Stimulated activated CD4-positive, alpha-beta T cell treated with anti-CD3 and anti-CD28 coated beads, Interleukin-4, amount 100 ng/mL, for 1 hour (primary cell): ENCODE results near the gene RUFY4.

Experiments used
- DNase-seq: peaks from one replicate; pipeline ENCODE4 v3.0.0-alpha.2; 2020

The RUFY4 gene, protein sequence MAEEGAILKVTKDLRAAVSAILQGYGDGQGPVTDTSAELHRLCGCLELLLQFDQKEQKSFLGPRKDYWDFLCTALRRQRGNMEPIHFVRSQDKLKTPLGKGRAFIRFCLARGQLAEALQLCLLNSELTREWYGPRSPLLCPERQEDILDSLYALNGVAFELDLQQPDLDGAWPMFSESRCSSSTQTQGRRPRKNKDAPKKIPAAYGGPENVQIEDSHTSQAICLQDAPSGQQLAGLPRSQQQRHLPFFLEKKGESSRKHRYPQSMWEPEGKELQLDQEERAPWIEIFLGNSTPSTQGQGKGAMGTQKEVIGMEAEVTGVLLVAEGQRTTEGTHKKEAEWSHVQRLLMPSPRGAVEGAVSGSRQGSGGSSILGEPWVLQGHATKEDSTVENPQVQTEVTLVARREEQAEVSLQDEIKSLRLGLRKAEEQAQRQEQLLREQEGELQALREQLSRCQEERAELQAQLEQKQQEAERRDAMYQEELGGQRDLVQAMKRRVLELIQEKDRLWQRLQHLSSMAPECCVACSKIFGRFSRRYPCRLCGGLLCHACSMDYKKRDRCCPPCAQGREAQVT

DNA sequence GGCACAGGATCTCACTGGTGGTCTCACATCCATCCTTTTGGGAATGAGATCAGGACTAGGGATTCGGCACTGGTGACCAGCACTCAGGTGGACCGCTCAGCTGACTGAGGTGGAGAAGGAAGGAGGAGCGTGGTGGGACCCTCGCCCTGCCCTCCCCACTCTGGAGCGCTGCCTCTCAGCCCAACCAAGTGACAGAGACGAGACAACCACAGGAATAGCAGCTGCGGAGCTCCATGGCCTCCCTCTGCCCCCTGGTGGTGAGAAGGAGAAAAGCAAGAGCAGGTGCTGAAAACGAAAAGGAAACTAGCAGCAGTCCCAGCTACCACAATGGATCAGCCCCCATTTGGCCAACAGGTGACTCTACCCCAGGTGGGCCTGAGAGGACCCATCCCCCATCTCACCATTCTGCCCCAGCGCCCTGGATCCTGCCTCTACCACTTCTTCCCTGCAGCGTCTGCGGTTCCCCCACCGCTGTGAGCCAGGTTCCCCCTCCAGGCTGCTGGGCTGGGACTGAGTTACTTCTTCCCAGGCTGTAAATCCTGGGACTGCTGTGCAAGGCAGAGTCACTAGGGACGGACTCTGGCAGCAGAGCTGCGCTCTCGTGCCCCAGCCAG lies at the start of gene RUFY4:
Gene RUFY4, plus strand, starts transcription at position 533 of the 614 bp plus-strand sequence. CDS start 1,353 bp downstream, outside the sequence.
- DNase-seq = peak; percentile 56

DNA sequence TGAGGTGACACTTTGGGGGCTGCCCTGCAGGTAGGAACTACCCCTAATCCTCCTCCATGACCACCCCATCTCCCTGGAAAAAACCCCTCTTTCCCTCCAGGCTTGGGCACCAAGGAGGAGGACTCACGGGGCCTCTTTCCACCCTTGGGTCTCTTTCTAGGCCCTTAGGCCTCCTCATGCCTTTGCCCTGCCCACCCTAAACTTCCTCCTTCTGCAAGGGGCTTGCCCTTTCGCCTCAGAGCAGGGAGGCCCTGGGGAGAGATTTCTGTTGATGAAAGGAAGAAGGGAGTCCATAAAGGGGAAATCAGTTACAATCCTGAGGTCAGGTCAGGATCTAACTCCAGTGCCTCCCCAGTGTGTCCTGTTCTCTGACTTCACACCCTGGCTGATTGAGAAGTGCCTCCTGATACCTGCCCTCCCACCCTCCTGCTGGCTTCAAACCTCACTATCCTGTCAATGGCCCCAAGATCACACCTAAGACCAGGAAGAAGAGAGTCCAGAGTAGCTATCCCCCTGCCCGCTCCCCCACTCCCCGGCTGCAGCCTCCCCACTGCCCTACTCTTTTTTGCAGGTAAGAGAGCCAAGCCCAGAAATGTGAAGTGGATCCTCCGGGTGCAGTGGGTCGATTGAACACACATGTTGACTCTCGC lies 49.5 kb upstream of the RUFY4 start:
- no peak for DNase-seq

DNA sequence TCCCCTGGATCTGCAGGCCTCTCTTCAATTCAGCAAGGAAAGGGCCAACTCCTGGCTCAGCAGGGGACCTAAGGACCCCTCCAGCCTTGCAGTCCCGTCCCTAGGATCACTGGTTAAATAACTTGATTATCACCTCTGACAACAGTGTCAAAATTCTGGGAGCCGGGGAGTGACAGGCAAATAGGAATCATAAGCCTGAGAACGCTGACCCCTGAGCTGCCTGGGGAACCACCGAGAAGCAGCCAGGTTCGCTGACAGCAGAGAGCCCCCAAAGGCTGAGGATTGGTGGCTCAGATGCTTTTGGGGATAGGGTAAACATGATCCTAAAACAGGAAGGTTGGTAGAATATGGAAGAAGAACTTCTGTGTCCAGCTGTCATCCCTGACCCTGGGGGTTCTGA lies 48.8 kb upstream of the RUFY4 start:
- DNase-seq = no peak

DNA sequence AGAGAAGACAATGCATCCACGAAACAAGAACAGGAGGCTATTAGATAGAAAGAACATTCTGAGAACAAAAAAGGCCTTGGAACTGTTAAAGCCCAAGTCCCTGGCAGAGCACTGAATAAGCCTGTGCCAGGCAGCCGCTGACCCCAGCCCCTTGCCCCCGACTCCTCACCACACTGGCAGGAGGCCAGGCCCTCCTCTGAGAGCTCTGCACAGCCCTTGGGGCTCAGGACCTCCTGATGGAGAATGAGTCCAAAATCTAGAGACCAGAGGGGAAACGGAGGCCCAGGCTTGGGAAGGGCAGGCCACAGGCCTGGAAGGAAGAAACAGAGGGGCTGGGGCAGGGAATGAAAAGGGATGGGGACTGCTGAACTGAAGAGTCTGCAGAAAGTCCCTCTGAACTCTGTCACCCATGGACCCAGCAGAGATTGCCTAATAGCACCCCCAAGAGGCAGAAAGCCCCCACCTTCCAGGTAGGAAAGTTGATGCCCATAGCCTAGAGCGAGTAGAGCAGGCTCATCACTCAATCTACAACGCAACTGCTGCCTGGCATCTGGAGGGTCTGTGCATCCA lies 48.0 kb upstream of the RUFY4 start:
- no peak for DNase-seq

DNA sequence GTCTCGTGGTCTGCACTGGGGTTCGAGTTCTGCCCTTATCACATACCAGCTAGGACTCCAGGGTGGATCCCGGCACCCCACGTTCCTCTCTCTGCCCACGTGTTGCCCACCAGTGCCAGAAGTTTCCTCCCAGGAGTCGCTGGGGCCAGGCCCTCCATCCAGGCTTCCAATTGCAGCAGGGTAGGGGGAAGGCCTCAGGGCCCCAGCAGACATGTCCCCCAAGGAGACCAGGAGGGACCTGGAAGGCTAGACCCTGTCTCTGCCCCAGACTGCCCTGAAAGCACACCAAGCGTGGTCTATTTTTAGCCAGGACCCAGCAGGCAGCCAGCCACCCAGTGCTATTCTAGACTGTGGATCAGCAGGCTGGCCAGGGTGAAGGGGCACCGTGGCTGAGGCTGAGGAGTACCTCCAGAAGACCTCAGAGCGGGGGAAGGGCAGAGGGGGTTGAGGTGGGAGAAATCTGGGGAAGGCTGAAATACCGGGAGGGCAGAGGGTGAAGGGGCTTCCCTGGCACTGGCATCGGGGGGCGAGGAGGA lies 47.4 kb upstream of the RUFY4 start:
- no peak for DNase-seq

DNA sequence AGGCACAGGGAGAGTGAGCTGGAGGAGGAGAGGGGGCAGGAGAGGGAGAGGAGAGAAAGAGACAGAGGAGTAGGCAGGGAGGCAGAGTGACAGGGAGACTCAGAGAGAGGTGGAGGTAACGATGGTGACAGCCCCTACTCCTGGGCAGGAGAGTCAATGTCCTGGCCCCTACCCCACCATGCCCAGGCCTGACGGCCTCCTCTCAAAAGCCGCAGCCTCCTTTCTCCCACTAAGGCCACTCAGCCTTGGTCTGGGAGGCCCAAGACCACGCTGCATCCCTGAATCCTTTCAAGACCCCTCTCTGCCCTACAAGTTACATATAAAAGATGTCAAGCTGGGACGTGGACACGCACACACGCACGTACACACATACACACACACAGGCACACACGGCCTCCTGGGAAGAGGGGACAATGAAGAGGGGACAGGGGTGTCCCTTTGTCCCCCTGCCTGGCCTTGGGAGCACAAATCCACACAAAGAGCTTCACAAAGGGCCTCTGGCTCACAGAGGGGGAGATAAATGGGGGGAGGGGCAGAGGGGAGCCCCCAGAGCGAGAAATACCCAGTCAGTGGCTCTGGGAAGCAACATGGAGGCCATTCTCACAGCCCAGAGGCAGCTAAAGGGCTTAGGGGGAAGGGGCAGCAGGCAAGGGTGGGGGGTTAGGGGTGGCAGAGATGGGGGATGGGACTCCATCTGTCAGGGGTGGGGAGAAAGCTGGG lies 46.8 kb upstream of the RUFY4 start:
- DNase-seq = no peak

DNA sequence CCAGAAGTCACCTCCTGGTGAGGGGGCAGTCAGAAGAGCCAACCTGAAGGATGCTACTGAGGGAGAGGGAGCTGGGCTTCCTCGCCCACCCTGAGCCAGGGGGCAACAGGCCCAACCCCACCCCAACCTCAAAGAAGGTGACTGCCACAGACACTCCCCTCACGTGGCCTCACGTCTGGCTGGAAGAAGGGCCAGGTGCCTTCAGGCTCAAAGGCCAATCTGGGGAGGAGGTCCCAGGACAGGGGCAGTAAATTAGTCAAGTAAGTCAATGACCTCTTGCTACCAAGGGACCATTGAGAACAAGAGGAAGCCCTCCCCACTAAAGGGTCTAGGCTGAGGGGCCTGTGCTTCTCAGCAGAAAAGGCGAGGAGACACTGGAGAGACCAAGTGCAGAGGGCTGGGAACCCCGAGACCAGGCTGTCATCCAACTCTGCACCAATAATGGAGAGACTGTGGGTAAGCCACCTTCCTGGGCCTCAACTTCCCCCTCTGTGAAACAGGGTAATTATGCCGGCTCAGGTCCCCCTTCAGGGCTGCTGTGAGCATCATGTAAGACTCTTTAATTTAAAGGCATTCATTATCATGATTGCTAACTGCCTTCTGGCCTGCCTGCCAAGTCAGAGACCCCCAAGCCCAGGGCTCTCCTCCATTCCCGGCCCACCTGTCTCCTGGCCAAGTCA lies 46.1 kb upstream of the RUFY4 start:
- DNase-seq = no peak

DNA sequence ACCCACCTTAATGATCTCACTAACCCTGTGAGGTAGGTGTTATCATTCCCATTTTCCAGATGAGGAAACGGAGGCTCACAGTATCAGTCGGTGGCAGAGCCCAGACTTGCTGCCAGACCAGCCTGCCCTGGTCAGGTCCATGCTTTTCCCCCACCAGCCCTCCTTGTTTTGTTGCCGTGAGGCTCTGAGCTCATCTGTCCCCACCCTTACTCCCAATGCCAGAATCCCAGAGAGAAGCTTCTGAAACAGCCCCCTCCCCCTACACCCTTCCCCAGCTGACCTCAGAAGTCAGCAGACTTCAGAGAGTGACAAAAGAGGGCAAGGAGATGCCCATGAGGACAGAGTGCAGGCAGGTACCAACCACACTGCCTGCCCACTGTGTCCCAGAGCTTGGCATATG lies 45.4 kb upstream of the RUFY4 start:
- DNase-seq = no peak

DNA sequence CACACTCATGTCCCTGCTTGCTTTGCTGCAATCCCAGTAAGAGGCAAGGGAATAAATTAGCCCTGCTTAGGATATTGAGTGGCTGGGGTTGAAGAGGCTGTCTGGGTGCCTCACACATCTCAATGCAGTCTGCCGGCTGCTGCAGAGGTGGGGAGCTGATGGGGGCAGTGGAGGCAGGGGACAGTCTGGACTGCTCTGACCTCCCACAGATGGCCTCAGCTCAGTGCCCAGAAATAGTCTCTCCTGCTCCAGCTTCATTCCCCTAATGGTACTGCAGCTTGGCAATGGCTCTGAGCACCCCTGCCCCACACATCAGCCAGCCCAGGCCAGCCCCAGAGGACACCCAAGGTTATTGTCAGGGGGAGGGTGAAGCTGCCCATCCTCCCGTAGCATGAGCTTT lies 44.7 kb upstream of the RUFY4 start:
- DNase-seq = no peak

DNA sequence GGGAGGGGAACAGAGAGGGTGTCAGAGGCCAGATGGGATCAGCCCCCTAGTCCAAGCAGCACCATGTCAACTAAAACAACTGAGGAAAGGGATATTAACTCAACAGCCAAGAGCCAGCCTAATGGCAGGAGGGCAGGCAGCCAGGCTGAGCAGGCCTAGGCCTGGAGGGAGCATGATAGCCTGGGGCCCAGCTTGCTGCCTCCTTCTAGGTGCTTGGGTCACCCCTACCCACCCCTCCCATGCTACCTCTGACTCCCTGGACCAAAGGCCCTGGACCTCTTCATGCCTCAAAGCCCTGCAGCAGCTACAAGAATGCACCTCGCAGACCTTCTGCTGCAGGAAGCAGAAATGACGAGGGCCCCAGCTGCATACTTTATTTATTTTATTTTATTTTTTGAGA lies 44.2 kb upstream of the RUFY4 start:
- no peak for DNase-seq

DNA sequence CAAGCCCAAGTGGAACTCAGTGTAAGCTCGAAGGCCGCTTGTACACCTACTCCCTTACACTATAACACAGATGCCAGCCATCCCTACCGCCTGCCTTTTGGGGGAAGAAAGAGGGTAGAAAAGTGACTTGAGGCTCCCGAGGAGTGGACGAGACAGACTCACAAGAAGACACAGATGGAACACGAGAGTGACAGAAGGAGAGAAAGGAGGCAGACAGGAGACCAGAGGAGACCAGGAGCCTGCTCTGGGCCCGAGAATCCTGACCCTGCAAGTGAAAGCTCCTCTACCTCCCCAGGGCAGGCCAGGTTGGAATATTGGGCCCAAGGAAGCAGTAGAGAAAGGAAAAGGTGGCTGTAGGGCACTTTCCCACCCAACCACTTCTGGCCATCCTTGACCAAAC lies 42.8 kb upstream of the RUFY4 start:
- no peak for DNase-seq

DNA sequence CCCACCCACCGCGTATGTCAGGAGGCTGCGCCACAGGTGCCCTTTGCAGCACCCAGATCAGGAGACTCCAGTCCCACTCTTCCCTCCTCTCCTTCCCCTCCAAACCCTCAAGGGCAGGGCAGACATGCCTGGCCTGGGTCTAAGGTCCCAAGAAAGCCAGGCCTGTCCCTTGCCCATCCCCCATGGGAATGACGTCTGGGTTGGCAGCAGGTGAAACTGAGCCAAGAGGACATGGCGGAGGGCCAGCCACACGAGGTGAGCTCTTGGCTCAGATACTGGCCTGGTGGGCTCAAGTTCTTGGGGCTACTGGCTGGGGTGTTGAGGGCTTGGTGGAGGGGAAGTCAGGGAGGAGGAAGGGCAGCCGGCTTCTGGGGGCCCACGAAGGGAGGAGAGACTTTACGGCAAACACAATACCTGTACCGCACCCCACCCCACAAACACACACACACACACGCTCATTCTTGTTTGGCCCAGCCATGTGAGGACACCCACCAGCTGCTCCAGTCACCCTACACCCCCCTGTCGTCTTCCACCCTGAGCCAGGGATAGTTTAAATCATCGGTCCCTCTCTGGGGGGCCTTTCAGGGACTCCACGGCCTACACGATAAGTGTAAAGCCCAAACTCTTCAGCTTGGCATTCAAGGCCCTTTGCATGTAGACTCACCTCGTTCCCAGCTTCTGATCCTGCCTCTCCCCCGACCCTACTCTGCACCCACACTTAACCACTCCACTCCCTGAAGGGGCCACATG lies 42.2 kb upstream of the RUFY4 start:
- no peak for DNase-seq

DNA sequence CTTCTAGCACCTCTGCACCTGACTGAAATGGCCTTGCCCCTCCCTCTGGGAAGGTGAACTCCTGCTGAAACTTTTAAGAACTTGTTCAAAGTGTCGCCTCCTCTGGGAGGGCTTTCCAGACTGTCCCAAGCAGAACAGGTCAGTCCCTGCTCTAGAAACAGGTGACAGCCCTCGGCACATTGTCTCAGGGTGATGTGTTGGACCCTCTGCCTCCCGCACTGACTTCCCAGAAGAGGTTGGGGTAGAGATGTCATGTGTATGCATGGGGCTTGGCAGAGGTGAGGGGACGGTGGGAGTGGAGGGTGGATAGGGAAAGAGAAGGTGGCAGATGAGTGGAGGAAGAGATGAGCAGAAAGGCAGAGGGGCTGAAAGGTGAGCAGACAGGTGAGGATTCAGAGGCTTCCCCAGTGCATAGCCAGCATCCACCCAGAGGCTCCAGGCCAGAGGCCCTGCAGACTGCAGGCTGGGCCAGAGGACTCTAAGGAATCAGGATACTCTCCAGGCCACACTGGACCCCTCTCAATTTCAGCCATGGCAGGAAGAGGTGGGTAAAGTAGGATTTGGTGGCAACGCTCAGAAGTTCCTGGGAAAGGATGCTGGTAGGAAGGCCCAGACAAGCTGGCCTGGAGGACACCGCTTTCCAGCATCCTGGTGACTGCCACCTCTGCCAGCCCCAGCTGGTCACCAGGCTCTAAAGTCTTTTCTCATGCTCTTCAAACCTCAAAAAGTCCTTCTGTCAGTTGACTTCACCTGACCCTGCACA lies 41.4 kb upstream of the RUFY4 start:
- DNase-seq = no peak

DNA sequence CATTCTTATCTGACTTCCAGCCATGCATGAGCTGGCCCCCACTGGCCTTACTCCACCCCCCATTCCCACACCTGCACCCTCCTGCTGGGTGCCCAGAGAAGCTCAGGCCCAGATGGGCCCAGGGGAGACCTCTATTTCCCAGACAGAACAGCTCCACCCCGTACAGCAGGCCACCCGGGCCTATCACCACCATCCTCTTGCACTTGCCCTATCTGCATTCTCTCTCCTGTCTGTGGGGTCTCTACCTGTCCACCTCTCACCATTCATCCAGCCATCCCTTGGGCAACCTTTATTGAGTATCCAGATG lies 40.9 kb upstream of the RUFY4 start:
- no peak for DNase-seq

DNA sequence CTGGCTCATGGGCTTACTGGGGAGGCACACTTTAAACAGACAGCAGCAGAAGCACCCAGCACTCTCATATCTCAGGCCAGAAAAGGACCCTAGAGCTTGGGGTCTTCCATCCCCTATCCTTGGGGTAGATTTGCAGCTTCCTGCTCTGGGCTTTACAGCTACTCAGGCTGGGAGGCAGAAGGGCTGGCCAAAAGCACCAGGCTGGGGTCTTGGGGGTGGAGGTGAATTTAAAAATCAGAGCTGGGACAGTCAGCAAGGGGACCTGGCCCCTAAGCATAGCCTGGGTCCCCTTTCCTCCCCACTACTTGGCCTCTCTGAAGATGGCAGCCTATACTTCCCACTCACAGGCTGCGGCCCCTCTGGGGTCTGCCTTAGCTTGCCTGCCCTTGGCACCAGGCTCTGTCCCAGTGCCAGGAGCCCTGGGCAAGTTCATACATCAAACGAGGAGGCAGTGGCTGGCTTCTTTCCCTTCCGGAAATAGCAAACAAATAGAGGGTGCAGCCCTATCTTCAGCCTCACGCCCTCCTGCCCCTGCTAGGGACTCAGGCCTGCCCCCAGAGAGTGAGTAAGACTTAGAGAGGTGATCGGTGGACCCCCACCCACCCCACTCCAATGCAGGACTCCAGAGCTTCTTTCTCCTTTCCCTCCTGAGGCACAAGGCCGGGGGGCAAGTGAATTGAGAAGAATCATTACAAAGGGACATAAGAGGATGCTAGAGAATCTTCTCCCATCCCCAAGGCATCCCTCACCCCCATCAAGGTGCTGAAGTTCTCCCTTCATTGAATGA lies 40.3 kb upstream of the RUFY4 start:
- no peak for DNase-seq

DNA sequence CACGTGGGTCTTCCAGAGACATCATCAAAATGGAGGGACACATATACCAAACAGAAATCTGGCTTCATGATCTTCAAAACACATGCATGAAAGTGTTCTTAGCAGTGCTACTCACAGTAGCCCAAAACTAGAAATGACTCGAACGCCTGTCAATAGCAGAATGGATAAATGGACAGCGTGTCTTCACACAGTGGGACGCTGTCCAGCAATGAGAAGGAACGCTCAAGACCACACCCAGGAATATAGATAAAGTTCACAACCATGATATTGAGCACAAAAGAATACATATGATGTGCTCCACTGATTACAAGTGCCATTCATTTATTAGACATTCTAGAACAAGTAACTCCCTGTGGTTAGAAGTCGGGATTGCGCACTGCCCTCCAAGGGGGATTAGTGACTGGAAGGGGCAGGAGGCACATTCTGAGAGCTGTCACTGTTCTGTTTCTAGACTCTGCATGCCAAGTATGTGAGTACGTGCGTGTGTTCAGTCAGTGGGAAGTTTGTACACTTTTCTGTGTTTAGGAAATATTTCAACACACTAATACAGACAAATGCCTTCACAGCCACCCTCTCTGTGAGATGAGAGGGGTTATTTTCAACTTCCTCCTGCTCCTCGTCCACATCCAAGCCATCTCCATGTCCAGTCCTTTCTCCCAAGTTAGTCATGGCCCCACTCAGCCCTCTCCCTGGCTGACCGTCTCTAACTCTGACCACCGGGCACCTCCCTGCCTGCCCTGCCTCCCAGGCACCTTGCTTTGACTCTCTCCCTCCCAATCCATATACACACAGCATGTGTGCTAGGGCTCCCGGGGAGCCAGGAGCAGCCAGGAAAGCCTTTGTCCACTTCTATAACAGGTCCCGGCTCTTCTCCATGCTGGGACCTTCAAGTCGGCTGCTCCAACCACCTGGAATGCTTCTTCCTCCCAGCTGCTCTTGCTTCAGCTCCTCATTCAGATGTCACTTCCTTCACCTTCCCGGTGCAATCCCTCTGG lies 39.4 kb upstream of the RUFY4 start:
- DNase-seq = no peak

DNA sequence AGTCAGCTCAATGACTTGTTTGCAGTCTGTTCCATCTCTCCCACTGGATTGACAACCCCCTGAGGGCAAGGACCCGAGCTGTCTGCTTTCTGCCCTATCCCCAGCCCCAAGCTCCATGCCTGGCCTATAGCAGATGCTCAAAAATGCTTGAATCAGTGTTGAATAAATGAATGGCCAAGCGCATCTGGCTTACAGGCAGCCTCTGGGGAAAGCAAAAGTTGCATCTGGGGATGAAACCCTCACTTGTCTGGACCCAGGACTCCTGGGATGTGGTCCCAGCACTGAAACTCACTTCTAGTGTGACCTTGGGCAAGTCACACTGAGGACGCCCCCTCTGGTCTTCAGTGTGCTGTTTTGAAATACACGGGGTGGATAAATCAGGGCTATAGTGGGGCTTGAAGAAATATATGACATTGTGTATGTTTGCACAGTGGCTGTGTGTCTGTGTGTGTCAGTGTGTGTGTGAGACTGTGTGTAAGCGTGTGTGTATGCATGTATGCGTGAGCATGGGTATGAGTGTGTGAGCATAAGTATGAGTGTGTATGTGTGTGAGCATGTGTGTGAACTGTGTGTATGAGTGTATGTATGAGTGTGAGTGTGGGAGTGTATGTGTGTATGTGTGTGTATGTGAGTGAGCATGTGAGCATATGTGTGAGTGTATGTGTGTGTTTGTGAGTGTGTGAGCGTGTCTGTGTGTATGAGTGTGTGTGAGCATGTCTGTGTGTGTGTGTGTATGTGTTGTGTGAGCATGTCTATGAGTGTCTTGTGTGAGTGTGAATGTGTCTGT lies 38.5 kb upstream of the RUFY4 start:
- DNase-seq = no peak

DNA sequence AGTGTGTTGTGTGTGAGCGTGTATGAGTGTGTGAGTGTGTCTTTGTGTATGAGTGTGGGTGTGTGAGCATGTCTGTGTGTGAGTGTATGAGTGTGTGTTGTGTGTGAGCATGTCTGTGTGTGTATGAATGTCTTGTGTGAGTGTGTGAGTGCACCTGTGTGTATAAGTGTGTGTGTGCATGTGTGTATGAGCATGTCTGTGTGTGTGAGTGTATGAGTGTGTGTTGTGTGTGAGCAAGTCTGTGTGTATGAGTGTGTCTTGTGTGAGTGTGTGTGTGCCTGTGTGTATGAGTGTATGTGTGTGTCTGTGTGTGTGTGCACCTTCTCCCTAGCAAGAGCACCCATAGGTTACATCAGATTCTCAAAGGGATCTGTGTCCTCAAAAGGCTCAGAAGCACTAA lies 37.8 kb upstream of the RUFY4 start:
- DNase-seq = no peak
